ENCODE results near the gene NDUFA11.

Gene NDUFA11

DNA sequence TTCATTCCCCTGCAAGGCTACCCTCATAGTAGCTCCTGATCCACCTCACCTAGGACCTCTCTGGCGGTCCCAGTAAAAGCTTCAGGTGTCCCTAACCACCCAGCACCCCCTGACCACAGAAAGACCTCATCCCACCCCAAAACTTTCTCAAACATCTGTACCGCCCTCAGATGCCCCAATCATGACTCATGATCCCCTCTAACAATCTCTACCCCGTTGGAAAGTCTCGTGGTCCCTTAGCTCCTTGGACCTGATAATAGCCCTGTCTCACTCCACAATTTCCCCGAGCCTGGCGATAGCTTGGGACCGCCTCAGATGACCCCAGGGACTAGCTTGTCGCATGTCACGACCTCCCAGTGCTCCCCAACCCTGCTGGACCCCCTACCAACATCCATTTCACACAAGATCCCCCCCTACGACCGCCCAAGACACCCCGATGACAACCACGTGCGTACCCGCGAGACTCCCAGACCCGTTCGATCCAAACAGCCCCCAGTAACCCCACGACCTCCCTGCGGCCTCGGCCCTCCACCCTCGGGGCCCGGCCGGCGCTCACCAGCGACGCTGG is 450 bp downstream of the NDUFA11 start:
- POLR2A ChIA-PET: interaction anchor here (0.6 to 3.1 kb wide), 11 partner anchors 10 to 184 kb away, joined by 3 to 35 read pairs (median 6); partner anchors contain the start of genes DUS3L and RANBP3
- TF ChIP-seq ZNF600 (tag by site-specific recombination; IDR thresholded peaks at IDR 0.05): 0 out of 2 replicates have a peak, but pooled peaks have one; percentile 43
- TF ChIP-seq GLIS1 (tag by site-specific recombination; IDR thresholded peaks at IDR 0.05): 0 out of 2 replicates have a peak, but pooled peaks have one; percentile 5
- TF ChIP-seq ZNF37A (tag by site-specific recombination; IDR thresholded peaks at IDR 0.05): no peak
- TF ChIP-seq INSM2 (tag by site-specific recombination; IDR thresholded peaks at IDR 0.05): no peak
- 0 out of 2 replicates have a peak, but pooled peaks have one; percentile 16 for TF ChIP-seq ZNF777 (tag by site-specific recombination; IDR thresholded peaks at IDR 0.05; ENCODE audit: borderline replicate concordance)
- no peak for TF ChIP-seq KLF10 (tag by site-specific recombination; IDR thresholded peaks at IDR 0.05)
- no peak for TF ChIP-seq ZNF558 (tag by site-specific recombination; IDR thresholded peaks at IDR 0.05)
- TF ChIP-seq BCL11B (tag by site-specific recombination; IDR thresholded peaks at IDR 0.05; ENCODE audit: low read depth): peak; percentile 54; the same call in 1 of the 2 replicates
- peak; percentile 54; the same call in 1 of the 2 replicates for TF ChIP-seq ZBTB48 (tag by site-specific recombination; IDR thresholded peaks at IDR 0.05)
- no peak for TF ChIP-seq ZNF146 (tag by site-specific recombination; IDR thresholded peaks at IDR 0.05)
- peak; percentile 85 for TF ChIP-seq ZNF335 (tag by site-specific recombination; conservative IDR thresholded peaks at IDR 0.05)
- TF ChIP-seq TRIM28 (IDR thresholded peaks at IDR 0.05; ENCODE audit: borderline replicate concordance, low read length): no peak
- peak; percentile 83 for TF ChIP-seq ZBTB1 (tag by site-specific recombination; IDR thresholded peaks at IDR 0.05)
- TF ChIP-seq, protein P1, sequence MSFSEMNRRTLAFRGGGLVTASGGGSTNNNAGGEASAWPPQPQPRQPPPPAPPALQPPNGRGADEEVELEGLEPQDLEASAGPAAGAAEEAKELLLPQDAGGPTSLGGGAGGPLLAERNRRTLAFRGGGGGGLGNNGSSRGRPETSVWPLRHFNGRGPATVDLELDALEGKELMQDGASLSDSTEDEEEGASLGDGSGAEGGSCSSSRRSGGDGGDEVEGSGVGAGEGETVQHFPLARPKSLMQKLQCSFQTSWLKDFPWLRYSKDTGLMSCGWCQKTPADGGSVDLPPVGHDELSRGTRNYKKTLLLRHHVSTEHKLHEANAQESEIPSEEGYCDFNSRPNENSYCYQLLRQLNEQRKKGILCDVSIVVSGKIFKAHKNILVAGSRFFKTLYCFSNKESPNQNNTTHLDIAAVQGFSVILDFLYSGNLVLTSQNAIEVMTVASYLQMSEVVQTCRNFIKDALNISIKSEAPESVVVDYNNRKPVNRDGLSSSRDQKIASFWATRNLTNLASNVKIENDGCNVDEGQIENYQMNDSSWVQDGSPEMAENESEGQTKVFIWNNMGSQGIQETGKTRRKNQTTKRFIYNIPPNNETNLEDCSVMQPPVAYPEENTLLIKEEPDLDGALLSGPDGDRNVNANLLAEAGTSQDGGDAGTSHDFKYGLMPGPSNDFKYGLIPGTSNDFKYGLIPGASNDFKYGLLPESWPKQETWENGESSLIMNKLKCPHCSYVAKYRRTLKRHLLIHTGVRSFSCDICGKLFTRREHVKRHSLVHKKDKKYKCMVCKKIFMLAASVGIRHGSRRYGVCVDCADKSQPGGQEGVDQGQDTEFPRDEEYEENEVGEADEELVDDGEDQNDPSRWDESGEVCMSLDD (tag by site-specific recombination; IDR thresholded peaks at IDR 0.05): peak; percentile 40; the same call in 1 of the 2 replicates
- 0 out of 2 replicates have a peak, but pooled peaks have one; percentile 25 for TF ChIP-seq ZNF488 (tag by site-specific recombination; IDR thresholded peaks at IDR 0.05)
- TF ChIP-seq ZNF501 (tag by site-specific recombination; IDR thresholded peaks at IDR 0.05): 0 out of 2 replicates have a peak, but pooled peaks have one; percentile 82
- Histone ChIP-seq H3K4me1 (ENCODE audit: control insufficient read depth, insufficient read depth, low read length) (no peaks in the 10 kb centered on the region), H3K36me3 (ENCODE audit: control insufficient read depth in 2 of 2, insufficient read depth in 1 of 2, low read length in 2 of 2) (peaks cover 4 to 20% of the 10 kb centered on the region in 2 experiments; a peak in 2 of 3 replicates), H3K27ac (ENCODE audit: extremely low read depth, low read depth, low read length) (peak overlapping the region; percentile 88), H3K9me3 (ENCODE audit: control insufficient read depth, insufficient read depth, low read depth, low read length) (no peaks in the 10 kb centered on the region), H3K4me3 (ENCODE audit: low read depth, low read length) (peak overlapping the region; percentile 97)
- CTCF ChIA-PET: interaction anchor here (0.6 to 6.5 kb wide), 13 partner anchors 10 to 386 kb away, joined by 3 to 56 read pairs (median 4); partner anchors contain the start of genes NRTN and RPL36

GRCh38 chr19:5900976-5901375 is 2.6 kb downstream of the NDUFA11 start:
- POLR2A ChIA-PET: no interaction called here
- H3K9me3 ChIP-seq (ENCODE audit: control insufficient read depth, insufficient read depth, low read depth, low read length): no peaks in the 10 kb centered on the region
- no peak overlapping the region for H3K27ac ChIP-seq (ENCODE audit: extremely low read depth, low read depth, low read length)
- no peaks in the 10 kb centered on the region for H3K4me1 ChIP-seq (ENCODE audit: control insufficient read depth, insufficient read depth, low read length)
- CTCF ChIA-PET: interaction anchor here (0.9 to 6.5 kb wide), 4 partner anchors 10 to 211 kb away, joined by 3 to 56 read pairs (median 10); partner anchors contain the start of gene NRTN
- no peak overlapping the region for H3K4me3 ChIP-seq (ENCODE audit: low read depth, low read length)
- peaks cover 4 to 29% of the 10 kb centered on the region in 2 experiments; a peak in 2 of 3 replicates for H3K36me3 ChIP-seq (ENCODE audit: control insufficient read depth in 2 of 2, insufficient read depth in 1 of 2, low read length in 2 of 2)
- TF ChIP-seq, protein P2, sequence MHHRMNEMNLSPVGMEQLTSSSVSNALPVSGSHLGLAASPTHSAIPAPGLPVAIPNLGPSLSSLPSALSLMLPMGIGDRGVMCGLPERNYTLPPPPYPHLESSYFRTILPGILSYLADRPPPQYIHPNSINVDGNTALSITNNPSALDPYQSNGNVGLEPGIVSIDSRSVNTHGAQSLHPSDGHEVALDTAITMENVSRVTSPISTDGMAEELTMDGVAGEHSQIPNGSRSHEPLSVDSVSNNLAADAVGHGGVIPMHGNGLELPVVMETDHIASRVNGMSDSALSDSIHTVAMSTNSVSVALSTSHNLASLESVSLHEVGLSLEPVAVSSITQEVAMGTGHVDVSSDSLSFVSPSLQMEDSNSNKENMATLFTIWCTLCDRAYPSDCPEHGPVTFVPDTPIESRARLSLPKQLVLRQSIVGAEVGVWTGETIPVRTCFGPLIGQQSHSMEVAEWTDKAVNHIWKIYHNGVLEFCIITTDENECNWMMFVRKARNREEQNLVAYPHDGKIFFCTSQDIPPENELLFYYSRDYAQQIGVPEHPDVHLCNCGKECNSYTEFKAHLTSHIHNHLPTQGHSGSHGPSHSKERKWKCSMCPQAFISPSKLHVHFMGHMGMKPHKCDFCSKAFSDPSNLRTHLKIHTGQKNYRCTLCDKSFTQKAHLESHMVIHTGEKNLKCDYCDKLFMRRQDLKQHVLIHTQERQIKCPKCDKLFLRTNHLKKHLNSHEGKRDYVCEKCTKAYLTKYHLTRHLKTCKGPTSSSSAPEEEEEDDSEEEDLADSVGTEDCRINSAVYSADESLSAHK (tag by site-specific recombination; IDR thresholded peaks at IDR 0.05): no peak
- TF ChIP-seq ZNF660 (tag by site-specific recombination; IDR thresholded peaks at IDR 0.05) (no peak), ZNF555 (tag by site-specific recombination; conservative IDR thresholded peaks at IDR 0.05) (no peak), ZNF571 (tag by site-specific recombination; IDR thresholded peaks at IDR 0.05) (no peak), OSR2 (tag by site-specific recombination; IDR thresholded peaks at IDR 0.05) (no peak), ZSCAN23 (tag by site-specific recombination; IDR thresholded peaks at IDR 0.05) (no peak), TRIM28 (IDR thresholded peaks at IDR 0.05; ENCODE audit: borderline replicate concordance, low read length) (no peak), SP2 (tag by site-specific recombination; IDR thresholded peaks at IDR 0.05) (no peak), RBAK (tag by site-specific recombination; IDR thresholded peaks at IDR 0.05) (no peak), ZNF112 (tag by site-specific recombination; IDR thresholded peaks at IDR 0.05) (no peak), HIC1 (tag by site-specific recombination; IDR thresholded peaks at IDR 0.05) (no peak)
